ENCODE results near the gene GLCCI1. TPM values are rescaled to one million over a fixed set of nuclear protein-coding genes. Genes with fewer than 3 reads are reported as not detected.

The GLCCI1 gene
- total and polyA plus RNA-seq, 10 of the 15 experiments (the other 5 are each of a cell fraction or from before 2014, with no cell fraction given): 12.6 to 92.0 (median 27.6) TPM

DNA sequence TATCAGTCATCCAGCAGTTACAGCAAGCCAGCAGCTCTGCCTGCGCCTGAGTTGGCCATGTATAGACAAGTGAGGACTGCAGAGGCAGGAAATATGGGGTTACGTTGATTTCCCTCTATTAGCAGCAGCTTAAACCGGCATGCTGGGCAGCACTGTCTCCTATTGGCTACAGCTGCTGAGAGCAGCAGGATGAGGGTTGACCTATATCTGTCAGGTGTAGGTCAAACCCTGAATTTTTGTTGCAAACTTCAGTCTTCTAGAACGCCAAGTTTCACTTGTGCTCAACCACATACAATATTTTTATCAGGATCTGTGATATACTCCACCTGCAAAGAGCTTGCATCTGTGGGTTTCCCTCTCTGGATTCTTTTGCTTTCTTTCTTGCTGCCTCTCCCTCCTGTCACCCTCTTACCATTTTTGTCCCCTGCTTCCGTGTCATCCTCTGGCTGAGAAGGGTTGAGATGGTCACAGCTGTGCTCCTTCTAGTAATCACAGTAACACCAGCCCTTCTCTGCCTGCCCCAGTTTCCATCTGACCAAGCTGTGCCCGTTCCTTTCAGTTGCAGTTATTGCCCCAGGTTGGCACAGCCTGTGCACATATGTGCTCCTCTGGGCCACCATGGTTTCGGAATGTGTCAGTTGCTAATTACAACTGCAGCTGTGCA lies 23.8 kb upstream of the GLCCI1 start (continued):
- no peak for TF ChIP-seq BACH1 (IDR thresholded peaks at IDR 0.05; ENCODE audit: borderline replicate concordance)
- TF ChIP-seq RB1 (IDR thresholded peaks at IDR 0.05; ENCODE audit: borderline replicate concordance): no peak
- peak; percentile 63; the same call in 1 of the 2 replicates for TF ChIP-seq MAX (IDR thresholded peaks at IDR 0.05; ENCODE audit: low read depth, low read length)
- TF ChIP-seq, protein P1, sequence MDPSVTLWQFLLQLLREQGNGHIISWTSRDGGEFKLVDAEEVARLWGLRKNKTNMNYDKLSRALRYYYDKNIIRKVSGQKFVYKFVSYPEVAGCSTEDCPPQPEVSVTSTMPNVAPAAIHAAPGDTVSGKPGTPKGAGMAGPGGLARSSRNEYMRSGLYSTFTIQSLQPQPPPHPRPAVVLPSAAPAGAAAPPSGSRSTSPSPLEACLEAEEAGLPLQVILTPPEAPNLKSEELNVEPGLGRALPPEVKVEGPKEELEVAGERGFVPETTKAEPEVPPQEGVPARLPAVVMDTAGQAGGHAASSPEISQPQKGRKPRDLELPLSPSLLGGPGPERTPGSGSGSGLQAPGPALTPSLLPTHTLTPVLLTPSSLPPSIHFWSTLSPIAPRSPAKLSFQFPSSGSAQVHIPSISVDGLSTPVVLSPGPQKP (IDR thresholded peaks at IDR 0.05; ENCODE audit: low read depth, low read length): peak; percentile 92
- TF ChIP-seq CUX1 (IDR thresholded peaks at IDR 0.05; ENCODE audit: insufficient replicate concordance, low read depth, low read length): no peak
- peak; percentile 85 for TF ChIP-seq ZNF687 (IDR thresholded peaks at IDR 0.05)
- TF ChIP-seq SPI1 (IDR thresholded peaks at IDR 0.05; ENCODE audit: borderline replicate concordance, insufficient read depth, low read depth, low read length): no peak
- TF ChIP-seq SREBF2 (IDR thresholded peaks at IDR 0.05; ENCODE audit: low read length): no peak
- peak; percentile 97 for TF ChIP-seq JUNB (IDR thresholded peaks at IDR 0.05)
- TF ChIP-seq IKZF2 (IDR thresholded peaks at IDR 0.05): peak; percentile 94 to 99
- peak; percentile 84 for TF ChIP-seq TCF7 (IDR thresholded peaks at IDR 0.05; ENCODE audit: borderline replicate concordance)
- no peak for TF ChIP-seq CBX3 (IDR thresholded peaks at IDR 0.05; ENCODE audit: borderline replicate concordance, low read depth)
- no peak for TF ChIP-seq RCOR1 (conservative IDR thresholded peaks at IDR 0.05; ENCODE audit: low read depth, low read length)
- peak; percentile 96 for TF ChIP-seq FOXM1 (IDR thresholded peaks at IDR 0.05; ENCODE audit: low read depth, low read length)
- TF ChIP-seq STAT1 (conservative IDR thresholded peaks at IDR 0.05): no peak
- TF ChIP-seq TBL1XR1 (IDR thresholded peaks at IDR 0.05; ENCODE audit: low read depth, low read length): peak; percentile 86
- TF ChIP-seq KAT2A (conservative IDR thresholded peaks at IDR 0.05; ENCODE audit: control insufficient read depth, low read depth, low read length): no peak
- TF ChIP-seq IRF5 (IDR thresholded peaks at IDR 0.05; ENCODE audit: borderline replicate concordance): no peak
